CD4-positive, alpha-beta T cell treated with Interleukin-12 subunit alpha and Interleukin-12 subunit beta, for 1 hour (primary cell): ENCODE data around the gene SCUBE3.

Experiments used
- DNase-seq: peaks from one replicate; pipeline ENCODE4 v3.0.0-alpha.2; 2020

SCUBE3 gene

GRCh38 chr6:35278708-35279107 lies 65.0 kb downstream of the SCUBE3 start:
- DNase-seq: no peak

GRCh38 chr6:35280903-35281302 lies 67.1 kb downstream of the SCUBE3 start:
- no peak for DNase-seq

GRCh38 chr6:35282472-35282871 lies 68.7 kb downstream of the SCUBE3 start:
- DNase-seq: no peak

GRCh38 chr6:35283361-35283760 lies 69.6 kb downstream of the SCUBE3 start:
- no peak for DNase-seq

- no peak for DNase-seq
These were observed 74.1 kb downstream of the SCUBE3 start for GRCh38 chr6:35287671-35288396.

- DNase-seq: no peak
These were observed 75.1 kb downstream of the SCUBE3 start for GRCh38 chr6:35288834-35289233.

- DNase-seq: no peak
These were observed 77.7 kb downstream of the SCUBE3 start for GRCh38 chr6:35291491-35291890.

- DNase-seq: no peak
These were observed 78.7 kb downstream of the SCUBE3 start for GRCh38 chr6:35292494-35292893.

- DNase-seq: no peak
These were observed 79.9 kb downstream of the SCUBE3 start for GRCh38 chr6:35293681-35294080.

GRCh38 chr6:35294308-35294945 lies 80.7 kb downstream of the SCUBE3 start:
- DNase-seq: peak; percentile 71

- no peak for DNase-seq
These were observed 81.3 kb downstream of the SCUBE3 start for GRCh38 chr6:35295036-35295435.

GRCh38 chr6:35295521-35296315 lies 82.0 kb downstream of the SCUBE3 start:
- DNase-seq: no peak

GRCh38 chr6:35296931-35297600 lies 83.3 kb downstream of the SCUBE3 start:
- no peak for DNase-seq

- peak; percentile 92 for DNase-seq
These were observed 84.1 kb downstream of the SCUBE3 start, which contains the start of gene DEF6 for GRCh38 chr6:35297601-35298481. Gene DEF6, plus strand, starts transcription at chr6:35297818. Its CDS starts 39 bp downstream, at chr6:35297857.

GRCh38 chr6:35298625-35299140 lies 84.9 kb downstream of the SCUBE3 start:
- DNase-seq: peak; percentile 27

GRCh38 chr6:35299674-35300073 lies 85.9 kb downstream of the SCUBE3 start:
- DNase-seq: peak; percentile 41

- DNase-seq: peak; percentile 70
These were observed 87.1 kb downstream of the SCUBE3 start for GRCh38 chr6:35300848-35301247.
